ENCODE measurements around the gene APLP2. TPM values are rescaled to one million over a fixed set of nuclear protein-coding genes. Genes with fewer than 3 reads are reported as not detected.

The APLP2 gene
- total and polyA plus RNA-seq, 4 donors: 235 to 532 (median 524) TPM

- no peak for ATAC-seq (ENCODE audit: insufficient read depth, low FRiP score)
- WGBS, 2 donors: 66 to 85% methylated on average over 4 of the region's 4 CpGs
- H3K9me3 ChIP-seq (ENCODE audit: control insufficient read depth in 4 of 4, insufficient read depth in 3 of 4, low read length in 3 of 4): no peaks in the 10 kb centered on the region
- peaks cover 0 to 3% (median 0%) of the 10 kb centered on the region in 5 donors for H3K4me1 ChIP-seq (ENCODE audit: control insufficient read depth in 5 of 5, insufficient read depth in 5 of 5, low read length in 5 of 5)
- H3K27ac ChIP-seq (ENCODE audit: low read depth in 1 of 2, low read length in 1 of 2): no peak overlapping the region
- H3K4me3 ChIP-seq: no peak overlapping the region
- no peaks in the 10 kb centered on the region for H3K36me3 ChIP-seq (ENCODE audit: control insufficient read depth in 4 of 4, insufficient read depth in 4 of 4, low read length in 4 of 4)
- H3K27me3 ChIP-seq (ENCODE audit: control insufficient read depth in 3 of 3, insufficient read depth in 3 of 3, low read length in 2 of 3): peaks cover 0 to 2% (median 0%) of the 10 kb centered on the region in 3 donors
- DNase-seq: peak in 2 of 3 donors; percentile 25 to 58
- no peak for TF ChIP-seq CTCF (IDR thresholded peaks at IDR 0.05; ENCODE audit: control extremely low read depth, extremely low read depth)
- H3K9ac ChIP-seq (ENCODE audit: insufficient read depth in 1 of 2, low read length in 2 of 2): no peak overlapping the region
Measured at GRCh38 chr11:130062026-130062425, 7.7 kb upstream of the APLP2 start.

- 77 to 83% methylated on average over 2 of the region's 2 CpGs for WGBS, 2 donors
- no peak overlapping the region for H3K9ac ChIP-seq (ENCODE audit: insufficient read depth in 1 of 2, low read length in 2 of 2)
- DNase-seq (no peak), ATAC-seq (ENCODE audit: insufficient read depth, low FRiP score) (no peak)
- H3K27me3 ChIP-seq (ENCODE audit: control insufficient read depth in 3 of 3, insufficient read depth in 3 of 3, low read length in 2 of 3): peaks cover 0 to 2% (median 0%) of the 10 kb centered on the region in 3 donors
- no peaks in the 10 kb centered on the region for H3K36me3 ChIP-seq (ENCODE audit: control insufficient read depth in 4 of 4, insufficient read depth in 4 of 4, low read length in 4 of 4)
- no peak overlapping the region for H3K27ac ChIP-seq (ENCODE audit: low read depth in 1 of 2, low read length in 1 of 2)
- peaks cover 0 to 7% (median 0%) of the 10 kb centered on the region in 5 donors for H3K4me1 ChIP-seq (ENCODE audit: control insufficient read depth in 5 of 5, insufficient read depth in 5 of 5, low read length in 5 of 5)
- no peak overlapping the region for H3K4me3 ChIP-seq
- no peak for TF ChIP-seq CTCF (IDR thresholded peaks at IDR 0.05; ENCODE audit: control extremely low read depth, extremely low read depth)
- no peaks in the 10 kb centered on the region for H3K9me3 ChIP-seq (ENCODE audit: control insufficient read depth in 4 of 4, insufficient read depth in 3 of 4, low read length in 3 of 4)
Measured at GRCh38 chr11:130063451-130063850, 6.2 kb upstream of the APLP2 start.

GRCh38 chr11:130064596-130064995 is 5.1 kb upstream of the APLP2 start:
- Histone ChIP-seq H3K9ac (ENCODE audit: insufficient read depth in 1 of 2, low read length in 2 of 2) (no peak overlapping the region), H3K27me3 (ENCODE audit: control insufficient read depth in 3 of 3, insufficient read depth in 3 of 3, low read length in 2 of 3) (peaks cover 0 to 2% (median 0%) of the 10 kb centered on the region in 3 donors), H3K27ac (ENCODE audit: low read depth in 1 of 2, low read length in 1 of 2) (no peak overlapping the region), H3K36me3 (ENCODE audit: control insufficient read depth in 4 of 4, insufficient read depth in 4 of 4, low read length in 4 of 4) (no peaks in the 10 kb centered on the region), H3K9me3 (ENCODE audit: control insufficient read depth in 4 of 4, insufficient read depth in 3 of 4, low read length in 3 of 4) (no peaks in the 10 kb centered on the region), H3K4me1 (ENCODE audit: control insufficient read depth in 5 of 5, insufficient read depth in 5 of 5, low read length in 5 of 5) (peaks cover 0 to 13% (median 0%) of the 10 kb centered on the region in 5 donors), H3K4me3 (no peak overlapping the region)
- TF ChIP-seq CTCF (IDR thresholded peaks at IDR 0.05; ENCODE audit: control extremely low read depth, extremely low read depth): no peak
- WGBS, 2 donors: 37 to 66% methylated on average over 4 of the region's 4 CpGs
- ATAC-seq (ENCODE audit: insufficient read depth, low FRiP score): no peak
- DNase-seq: no peak

- DNase-seq (peak in 1 of 3 donors; percentile 34), ATAC-seq (ENCODE audit: insufficient read depth, low FRiP score) (no peak)
- no peak overlapping the region for H3K9ac ChIP-seq (ENCODE audit: insufficient read depth in 1 of 2, low read length in 2 of 2)
- no peaks in the 10 kb centered on the region for H3K9me3 ChIP-seq (ENCODE audit: control insufficient read depth in 4 of 4, insufficient read depth in 3 of 4, low read length in 3 of 4)
- H3K27me3 ChIP-seq (ENCODE audit: control insufficient read depth in 3 of 3, insufficient read depth in 3 of 3, low read length in 2 of 3): no peaks in the 10 kb centered on the region
- H3K36me3 ChIP-seq (ENCODE audit: control insufficient read depth in 4 of 4, insufficient read depth in 4 of 4, low read length in 4 of 4): peaks cover 0 to 3% (median 0%) of the 10 kb centered on the region in 4 donors
- H3K4me1 ChIP-seq (ENCODE audit: control insufficient read depth in 5 of 5, insufficient read depth in 5 of 5, low read length in 5 of 5): peaks cover 0 to 17% (median 1%) of the 10 kb centered on the region in 5 donors
- no peak overlapping the region for H3K4me3 ChIP-seq
- no peak for TF ChIP-seq CTCF (IDR thresholded peaks at IDR 0.05; ENCODE audit: control extremely low read depth, extremely low read depth)
- WGBS, 2 donors: 66 to 77% methylated on average over 5 of the region's 5 CpGs
- no peak overlapping the region for H3K27ac ChIP-seq (ENCODE audit: low read depth in 1 of 2, low read length in 1 of 2)
Measured at GRCh38 chr11:130066338-130066737, 3.4 kb upstream of the APLP2 start.
